NAMALWA (cell line): ENCODE measurements around the gene ARHGAP15.

ENCODE experiments used
- DNase-seq: peaks from one replicate; pipeline ENCODE4 v3.0.0-alpha.2; 2015; ENCODE audit warnings: low spot score

Gene ARHGAP15

DNA sequence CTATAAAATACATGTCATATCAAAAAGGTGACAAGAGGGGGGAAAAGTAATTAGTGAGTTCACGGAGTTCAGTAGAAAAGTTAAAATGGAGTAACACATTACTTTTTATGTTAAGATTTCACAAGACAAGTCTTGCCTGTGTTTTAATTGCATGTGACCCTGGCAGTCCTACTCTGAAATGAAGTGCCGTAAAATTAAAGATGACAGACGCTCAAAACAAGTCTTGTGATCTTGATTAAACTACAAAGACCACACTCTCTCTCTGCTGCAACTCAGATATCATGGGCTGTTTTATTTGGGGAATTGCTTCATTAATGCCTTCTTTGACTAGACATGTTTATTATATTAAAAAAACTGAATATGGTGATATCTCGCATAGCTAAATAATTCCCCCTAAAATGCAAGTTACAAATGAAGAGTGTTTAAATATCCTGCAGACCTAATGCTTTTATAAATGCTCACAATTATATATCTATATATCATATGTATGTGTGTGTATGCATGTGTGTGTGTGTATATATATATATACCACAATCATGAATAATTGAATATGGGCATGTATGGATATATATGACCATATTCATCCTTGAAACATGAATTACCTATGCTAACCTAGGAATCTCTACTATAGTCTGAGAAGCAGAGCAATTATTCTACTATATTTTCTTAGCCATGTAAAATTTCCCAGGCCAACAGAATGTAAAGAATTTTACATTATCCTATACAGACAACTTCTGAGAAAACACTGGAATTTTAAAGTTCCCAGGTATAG, 647.5 kb downstream of the ARHGAP15 start:
- no peak for DNase-seq

DNA sequence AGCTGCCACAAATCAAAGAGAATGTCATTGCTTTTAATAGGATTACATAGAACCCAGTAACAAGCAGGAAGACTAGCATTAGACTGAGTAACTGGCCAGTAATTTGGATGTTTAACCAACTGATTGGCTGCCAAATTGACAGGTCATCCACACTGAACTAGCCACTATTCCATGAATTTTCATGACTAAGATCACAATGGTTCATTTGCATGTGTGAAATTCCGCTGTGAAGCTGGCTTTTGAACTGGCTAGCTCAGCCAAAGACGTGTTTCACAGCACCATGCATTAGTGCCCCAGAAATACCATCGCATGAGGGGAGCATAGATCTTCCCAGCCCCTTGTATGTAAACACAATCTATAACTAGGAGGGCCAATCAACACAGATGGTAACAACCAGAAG, 649.8 kb downstream of the ARHGAP15 start:
- DNase-seq, result no peak

DNA sequence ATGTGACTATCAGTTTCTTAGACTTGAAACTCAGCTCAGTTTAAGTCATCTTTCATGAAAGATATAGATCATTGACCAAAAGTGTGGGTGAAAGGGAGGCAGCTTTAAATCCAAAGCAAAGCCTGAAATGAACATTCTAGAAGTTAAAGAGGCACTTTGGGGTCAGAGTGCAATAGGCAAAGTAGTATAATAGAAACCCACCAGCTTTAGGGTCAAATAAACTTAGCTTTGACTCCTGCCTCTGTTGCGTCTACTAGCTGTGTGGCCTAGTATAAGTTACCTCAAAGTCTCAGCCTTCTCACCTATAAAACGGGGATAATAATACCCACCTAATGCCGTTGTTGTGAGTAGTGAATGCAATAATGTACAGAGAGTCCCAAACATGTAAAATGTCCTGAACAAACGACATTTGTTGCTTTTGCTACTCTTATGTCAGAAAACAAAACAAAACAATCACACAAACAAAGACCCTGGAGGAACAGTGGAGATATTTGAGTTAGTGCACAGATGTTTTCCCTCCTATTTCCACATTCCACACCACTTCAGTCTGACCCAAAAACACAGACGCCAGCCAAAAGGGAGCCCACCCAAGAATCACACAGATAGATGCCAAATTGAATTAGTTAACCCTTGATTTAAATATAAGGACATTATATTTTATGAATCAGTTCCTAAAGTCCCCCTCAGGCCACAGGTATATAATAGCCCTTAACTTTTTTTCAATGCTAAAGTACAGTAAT, 657.0 kb downstream of the ARHGAP15 start:
- no peak for DNase-seq

DNA sequence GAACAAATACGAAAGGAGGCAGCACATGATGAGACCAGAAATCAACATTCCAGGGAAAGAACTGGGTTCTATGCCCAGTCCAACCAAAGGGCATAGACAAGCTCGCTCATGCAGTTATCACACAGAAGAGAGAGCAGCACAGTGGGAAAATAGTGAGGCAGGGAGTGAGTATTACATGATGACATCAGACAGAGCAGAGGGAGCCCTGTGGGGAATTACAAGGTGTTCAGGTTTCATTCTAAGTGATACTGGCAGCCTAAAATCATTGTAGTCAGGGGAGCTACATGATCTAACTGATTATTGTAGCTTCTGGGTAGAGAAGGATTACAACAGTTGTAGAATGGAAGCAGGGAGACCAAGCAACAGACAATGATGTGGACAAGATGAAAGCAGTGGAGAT, 658.5 kb downstream of the ARHGAP15 start:
- no peak for DNase-seq

DNA sequence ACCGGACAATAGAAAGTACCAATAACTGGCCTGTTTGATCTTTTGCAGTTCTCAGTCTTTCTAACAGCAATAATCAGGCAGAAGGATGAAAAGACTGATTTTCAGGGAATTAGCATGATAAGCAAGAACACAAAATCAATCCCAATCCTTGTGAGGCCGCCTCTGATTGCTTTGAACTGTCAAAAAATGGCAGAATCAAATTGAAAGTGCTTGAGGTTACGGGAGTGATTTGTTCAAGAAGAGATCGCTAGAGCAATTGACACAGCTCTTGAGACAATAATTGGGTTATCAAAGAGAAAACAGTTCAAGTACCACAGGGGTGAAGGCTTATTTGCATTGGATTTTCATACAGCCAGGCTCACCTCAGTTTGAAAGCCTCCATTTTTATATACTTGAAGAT, 663.4 kb downstream of the ARHGAP15 start:
- no peak for DNase-seq

DNA sequence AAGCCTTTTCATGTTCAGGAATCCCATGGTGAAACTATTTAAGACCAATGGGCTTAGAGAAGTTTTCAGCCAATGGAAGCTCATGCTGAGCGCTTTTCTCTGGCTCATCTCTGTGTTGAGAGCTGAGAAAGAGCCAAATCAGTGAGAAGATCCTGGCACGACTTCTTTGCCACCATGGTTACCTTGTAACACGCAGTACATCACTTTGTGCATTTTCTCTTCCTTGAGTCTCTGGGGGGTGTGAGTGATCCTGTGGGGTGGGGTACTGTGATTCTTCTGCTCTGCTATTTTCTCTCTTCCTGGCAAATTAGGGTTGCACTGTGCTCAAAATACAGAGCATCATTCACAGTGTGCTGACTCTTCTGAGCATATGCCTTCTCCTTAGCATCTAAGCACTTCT, 664.2 kb downstream of the ARHGAP15 start:
- no peak for DNase-seq

DNA sequence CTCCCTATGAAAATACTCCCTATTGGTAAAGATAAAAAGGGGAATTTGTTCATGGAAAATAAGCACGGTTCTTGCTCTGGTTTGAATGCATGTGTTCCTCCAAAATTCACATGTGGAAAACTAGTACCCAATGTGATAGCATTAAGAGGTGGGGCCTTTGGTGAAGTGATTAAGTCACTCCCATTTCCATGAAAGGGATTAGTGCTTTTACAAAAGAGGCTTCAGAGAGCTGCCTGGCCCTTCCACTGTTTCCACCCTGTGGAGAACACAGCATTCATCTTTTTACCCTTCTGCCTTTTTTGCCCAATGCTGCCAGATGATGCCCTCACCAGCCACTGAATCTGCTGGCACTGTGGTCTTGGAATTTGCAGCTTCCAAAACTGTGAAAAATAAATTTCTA, 666.8 kb downstream of the ARHGAP15 start:
- DNase-seq, result no peak

DNA sequence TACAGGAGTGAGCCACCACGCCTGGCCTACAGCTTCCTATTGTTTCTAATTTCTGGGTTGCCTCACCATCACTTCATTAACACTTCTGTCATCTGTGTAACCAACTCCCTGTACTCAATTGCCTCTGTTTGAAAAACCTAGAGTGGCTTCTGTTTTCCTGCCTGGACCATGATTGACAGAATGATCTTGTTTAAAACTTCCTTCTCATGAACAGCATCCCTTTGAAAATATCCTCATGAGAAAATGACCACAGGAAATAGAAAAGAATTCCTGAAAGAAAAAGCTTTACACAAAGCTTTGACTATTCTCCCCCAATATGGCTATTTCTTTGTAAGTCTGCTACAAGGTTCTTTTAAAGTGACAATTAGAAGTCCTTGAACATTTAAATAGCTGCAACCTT, 672.3 kb downstream of the ARHGAP15 start:
- DNase-seq, result no peak

DNA sequence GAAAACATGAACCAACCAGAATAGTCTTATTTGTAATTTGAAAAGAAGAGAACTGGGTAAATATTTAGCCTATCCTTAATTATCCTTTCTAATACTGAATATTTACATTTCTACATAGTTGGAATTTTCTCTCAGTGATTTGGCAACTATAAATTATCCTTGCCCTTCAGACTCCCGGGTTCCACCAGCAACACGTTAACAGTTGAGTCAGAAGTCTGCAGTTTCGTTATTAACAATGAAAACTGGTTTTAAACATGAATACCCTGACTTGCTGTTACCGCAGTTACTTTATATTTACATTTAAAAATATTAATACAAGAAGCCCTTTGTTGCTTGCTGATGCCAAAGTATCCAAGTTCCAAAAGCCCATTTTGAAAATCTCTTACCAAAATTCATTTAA, 673.0 kb downstream of the ARHGAP15 start:
- no peak for DNase-seq

DNA sequence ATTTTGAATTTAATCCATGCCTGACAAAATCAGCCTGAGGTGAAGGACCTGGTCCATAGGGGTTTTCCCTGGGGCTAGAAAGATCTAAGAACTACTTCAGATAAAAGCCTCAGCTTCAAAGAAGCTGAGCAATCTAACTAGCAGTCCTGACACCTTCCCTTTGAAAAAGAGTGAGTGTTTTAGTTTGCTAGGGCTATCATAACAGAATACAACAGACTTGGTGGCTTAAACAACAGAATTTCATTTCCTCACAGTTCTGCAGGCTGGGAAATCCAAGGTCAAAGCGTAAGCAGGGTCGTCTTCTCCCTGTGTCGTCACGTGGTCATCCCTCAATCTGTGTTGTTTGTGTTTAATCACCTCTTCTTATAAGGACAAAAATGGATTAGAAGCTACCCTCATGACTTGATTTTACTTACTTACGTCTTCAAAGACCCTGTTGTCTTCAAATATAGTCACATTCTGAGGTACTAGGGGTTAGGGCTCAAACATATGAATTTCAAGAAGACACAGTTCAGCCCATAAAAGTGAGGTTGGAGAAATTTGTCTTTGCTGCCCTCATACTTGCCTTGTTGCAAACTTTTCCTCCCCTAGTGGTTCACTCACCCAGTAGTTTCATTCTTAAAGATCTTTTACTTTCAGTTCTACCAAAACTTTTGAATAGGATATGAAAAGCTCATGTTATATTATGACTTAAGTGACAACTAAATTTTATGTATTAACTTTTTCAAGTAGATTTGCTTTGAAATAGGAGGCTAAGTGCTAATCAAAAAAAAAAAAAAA, 673.8 kb downstream of the ARHGAP15 start:
- DNase-seq, result peak; percentile 10

DNA sequence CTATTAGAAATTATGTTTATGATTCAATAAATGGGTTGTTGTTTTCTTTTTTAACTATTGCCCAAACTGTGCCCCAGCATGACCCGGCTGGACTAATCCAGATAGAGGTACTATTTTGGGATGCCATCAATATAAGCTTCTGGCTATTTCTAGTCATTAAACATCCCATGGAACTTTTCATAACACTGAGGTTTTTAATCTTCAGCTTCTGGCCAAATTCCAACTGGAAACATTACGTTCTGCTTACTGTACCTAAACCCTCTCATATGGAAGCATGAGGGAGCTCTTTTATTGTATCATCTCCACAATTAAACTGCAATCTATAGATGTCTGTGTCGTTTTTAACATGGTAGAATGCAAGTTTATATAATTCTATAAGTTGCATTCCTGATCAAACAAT, 674.7 kb downstream of the ARHGAP15 start:
- DNase-seq, result no peak

DNA sequence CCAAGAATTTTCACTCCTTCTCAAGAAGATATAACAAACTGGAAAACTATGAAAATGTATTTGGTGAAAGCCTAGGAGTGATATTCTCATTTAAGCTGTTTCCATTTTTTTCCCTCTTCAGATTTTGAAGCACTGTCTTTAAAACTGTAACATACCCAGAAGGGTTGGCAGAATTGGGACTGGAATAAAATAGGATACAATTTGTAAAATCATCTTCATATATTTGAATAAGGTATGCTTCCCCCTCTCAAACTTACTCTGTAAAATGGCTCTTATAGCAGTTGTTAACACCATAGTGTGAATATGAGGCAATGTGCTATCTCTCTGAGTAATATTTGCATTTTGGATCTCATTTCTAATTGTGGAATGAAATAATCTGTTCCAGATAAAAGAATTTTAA, 676.4 kb downstream of the ARHGAP15 start:
- DNase-seq, result no peak

DNA sequence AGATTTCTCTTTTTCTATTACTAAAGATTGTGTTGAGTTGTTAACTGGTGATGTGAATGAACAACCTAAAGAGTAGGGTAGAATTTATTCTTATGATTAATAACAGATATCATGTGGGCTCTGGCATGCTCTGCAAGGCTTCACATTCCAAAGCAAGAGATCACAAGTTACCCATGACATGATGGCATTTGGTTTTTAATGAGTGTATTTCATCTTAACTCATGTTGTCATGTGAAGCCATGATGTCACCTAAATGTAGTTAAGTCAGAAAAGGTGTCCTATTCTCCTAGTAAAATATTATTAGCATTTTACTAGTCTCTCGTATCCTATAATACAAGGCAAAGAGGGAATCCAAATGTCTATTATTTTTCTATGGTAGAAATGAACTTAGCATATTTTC, 678.0 kb downstream of the ARHGAP15 start:
- no peak for DNase-seq

DNA sequence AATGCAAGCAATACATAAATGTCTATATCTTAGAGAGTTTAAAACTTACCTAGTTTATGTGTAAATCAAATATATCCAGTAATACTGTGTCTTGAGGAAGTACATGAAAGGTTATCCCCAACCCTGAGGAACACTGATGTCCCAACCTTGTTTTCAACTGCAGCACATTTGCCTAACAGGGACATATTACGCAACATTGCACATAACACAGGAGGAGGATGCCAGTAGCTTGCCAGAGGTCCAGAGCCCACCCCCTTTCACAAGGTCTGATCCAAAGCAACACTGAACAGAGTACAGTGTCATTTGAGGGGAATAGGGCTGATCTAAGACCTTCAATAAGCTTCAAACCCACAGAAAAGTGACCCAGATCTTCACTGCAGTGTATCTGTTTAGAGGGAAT, 678.5 kb downstream of the ARHGAP15 start:
- no peak for DNase-seq

DNA sequence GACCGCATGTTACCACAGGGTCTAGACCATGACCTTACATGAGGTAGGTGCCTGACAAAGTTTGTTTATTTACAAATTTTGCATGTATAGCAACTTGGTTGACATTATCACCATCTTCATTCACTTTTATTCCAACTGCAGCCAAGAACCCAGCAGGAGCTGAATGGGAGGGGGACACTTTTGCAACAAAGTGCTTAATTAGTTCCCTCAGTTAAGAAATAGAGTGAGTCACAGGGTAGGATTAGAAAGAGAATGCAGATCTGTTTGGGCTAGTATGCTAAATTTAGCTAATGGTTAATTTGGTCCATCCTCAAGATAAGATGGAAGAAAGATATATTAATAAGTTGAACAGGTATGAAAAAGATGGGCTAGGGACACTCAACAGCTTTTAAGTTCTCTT, 678.9 kb downstream of the ARHGAP15 start:
- DNase-seq, result no peak

DNA sequence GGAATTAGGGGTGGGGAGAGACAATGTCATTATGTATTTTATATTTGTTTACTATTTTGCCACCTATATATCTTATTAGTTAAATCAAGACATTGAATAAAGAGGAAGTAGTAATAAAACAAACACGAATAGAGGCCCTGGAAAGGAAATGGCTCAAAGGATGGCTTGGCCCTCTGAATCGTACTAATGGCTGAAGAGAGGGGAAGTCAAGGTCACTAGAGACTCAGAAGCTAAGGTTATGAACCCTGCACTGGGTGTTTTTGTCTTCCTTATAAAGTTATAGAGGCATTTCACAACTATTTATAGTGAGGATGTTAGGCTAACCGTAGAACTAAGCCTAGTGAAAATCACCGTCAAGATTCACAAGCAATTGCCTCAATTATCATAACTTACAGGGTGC, 685.9 kb downstream of the ARHGAP15 start:
- DNase-seq, result no peak

DNA sequence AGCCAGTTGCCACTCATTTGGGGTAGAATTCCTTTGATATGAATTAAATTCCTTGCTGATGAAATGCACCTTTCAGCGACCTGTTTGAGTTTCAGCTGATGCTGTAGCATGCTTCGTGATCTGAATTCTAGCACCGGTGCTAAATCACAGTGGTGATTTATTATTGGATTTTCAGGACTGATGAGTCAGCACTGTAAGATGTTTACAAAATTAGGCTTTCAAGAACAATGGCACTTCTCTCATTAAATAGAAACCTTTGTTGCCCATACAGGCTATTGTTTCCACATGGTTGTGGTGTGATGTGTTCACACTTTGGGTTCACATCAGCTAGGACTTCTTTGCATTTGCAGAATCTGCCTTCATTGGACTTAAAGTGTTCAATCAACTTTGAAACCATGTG, 687.7 kb downstream of the ARHGAP15 start:
- no peak for DNase-seq
